A673 (cell line): ENCODE data around the gene TBX20.
A peak's percentile ranks its signal among the peaks of the same experiment; 100 is the strongest.

Source experiments
- EZH2 ChIP-seq: fragments of 200-600 bp; sonication (generic); IDR thresholded peaks from 2 replicates; pipeline ENCODE4 v1.6.1; 2017; ENCODE audit warnings: borderline replicate concordance, low read depth, mild to moderate bottlenecking, mixed read lengths, antibody characterized with exemption, low read length; ENCODE audit not compliant: poor library complexity, severe bottlenecking
- TF ChIP-seq, protein P1 (sequence below): fragments of 300-800, 200-600 bp; sonication (generic); conservative IDR thresholded peaks from 2 replicates; pipeline ENCODE4 v1.5.1; 2017; ENCODE audit warnings: low read depth, mild to moderate bottlenecking, antibody characterized with exemption, low read length, moderate library complexity, mixed read lengths

- TF ChIP-seq, protein P1, sequence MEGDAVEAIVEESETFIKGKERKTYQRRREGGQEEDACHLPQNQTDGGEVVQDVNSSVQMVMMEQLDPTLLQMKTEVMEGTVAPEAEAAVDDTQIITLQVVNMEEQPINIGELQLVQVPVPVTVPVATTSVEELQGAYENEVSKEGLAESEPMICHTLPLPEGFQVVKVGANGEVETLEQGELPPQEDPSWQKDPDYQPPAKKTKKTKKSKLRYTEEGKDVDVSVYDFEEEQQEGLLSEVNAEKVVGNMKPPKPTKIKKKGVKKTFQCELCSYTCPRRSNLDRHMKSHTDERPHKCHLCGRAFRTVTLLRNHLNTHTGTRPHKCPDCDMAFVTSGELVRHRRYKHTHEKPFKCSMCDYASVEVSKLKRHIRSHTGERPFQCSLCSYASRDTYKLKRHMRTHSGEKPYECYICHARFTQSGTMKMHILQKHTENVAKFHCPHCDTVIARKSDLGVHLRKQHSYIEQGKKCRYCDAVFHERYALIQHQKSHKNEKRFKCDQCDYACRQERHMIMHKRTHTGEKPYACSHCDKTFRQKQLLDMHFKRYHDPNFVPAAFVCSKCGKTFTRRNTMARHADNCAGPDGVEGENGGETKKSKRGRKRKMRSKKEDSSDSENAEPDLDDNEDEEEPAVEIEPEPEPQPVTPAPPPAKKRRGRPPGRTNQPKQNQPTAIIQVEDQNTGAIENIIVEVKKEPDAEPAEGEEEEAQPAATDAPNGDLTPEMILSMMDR, result no peak
- TF ChIP-seq EZH2, result peak; percentile 32
Observed at GRCh38 chr7:35250941-35251340, 3.0 kb downstream of the TBX20 start.
